Measurements from ENCODE around the gene UGT2A1. TPM values are rescaled to one million over a fixed set of nuclear protein-coding genes. Genes with fewer than 3 reads are reported as not detected.
"Not testable (repeated sequence)": the region's sequence is repeated elsewhere in the genome, so short reads cannot be mapped to it uniquely, and the experiment has no call there.

The UGT2A1 gene
- not detected in 2 replicates for total RNA-seq (2014; rRNA removed; shearing (Covaris generic); ENCODE audit: low replicate concordance)

- no peaks in the 10 kb centered on the region for H3K9me3 ChIP-seq
- no peak within 1 kb of the TSS for H3K4me3 ChIP-seq
- no peaks in the 10 kb centered on the region for H3K27me3 ChIP-seq
- H3K36me3 ChIP-seq: no peaks in the 10 kb centered on the region
- DNase-seq: no peak
Observed at GRCh38 chr4:69653147-69653546, at the start of gene UGT2A1. TSS of gene UGT2A1 (minus strand) at chr4:69653247. CDS start at chr4:69647644, 5,603 bp downstream.

- Histone ChIP-seq H3K9me3 (no peaks in the 10 kb centered on the region), H3K27me3 (no peaks in the 10 kb centered on the region), H3K36me3 (no peaks in the 10 kb centered on the region), H3K4me3 (no peak overlapping the region)
- DNase-seq: no peak
Observed at GRCh38 chr4:69702201-69702600, 49.2 kb upstream of the UGT2A1 start.

- Histone ChIP-seq H3K9me3 (no peaks in the 10 kb centered on the region), H3K27me3 (no peaks in the 10 kb centered on the region), H3K36me3 (no peaks in the 10 kb centered on the region), H3K4me3 (no peak overlapping the region)
- DNase-seq: no peak
Observed at GRCh38 chr4:69701696-69702095, 48.6 kb upstream of the UGT2A1 start.

- Histone ChIP-seq H3K27me3 (no peaks in the 10 kb centered on the region), H3K36me3 (no peaks in the 10 kb centered on the region), H3K4me3 (no peak overlapping the region), H3K9me3 (no peaks in the 10 kb centered on the region)
- no peak for DNase-seq
Observed at GRCh38 chr4:69697536-69698242, 44.6 kb upstream of the UGT2A1 start.

GRCh38 chr4:69689599-69689998 lies 36.6 kb upstream of the UGT2A1 start:
- Histone ChIP-seq H3K27me3 (peaks cover 5% of the 10 kb centered on the region; the same call in 1 of the 2 replicates), H3K9me3 (no peaks in the 10 kb centered on the region), H3K36me3 (no peaks in the 10 kb centered on the region), H3K4me3 (no peak overlapping the region)
- no peak for DNase-seq

- Histone ChIP-seq H3K27me3 (peaks cover 5% of the 10 kb centered on the region; the same call in 1 of the 2 replicates), H3K36me3 (no peaks in the 10 kb centered on the region), H3K9me3 (no peaks in the 10 kb centered on the region), H3K4me3 (no peak overlapping the region)
- no peak for DNase-seq
Observed at GRCh38 chr4:69684804-69685203, 31.8 kb upstream of the UGT2A1 start.

- no peak overlapping the region for H3K4me3 ChIP-seq
- no peaks in the 10 kb centered on the region for H3K36me3 ChIP-seq
- H3K27me3 ChIP-seq: no peaks in the 10 kb centered on the region
- no peaks in the 10 kb centered on the region for H3K9me3 ChIP-seq
- DNase-seq: no peak
Observed at GRCh38 chr4:69668680-69669079, 15.6 kb upstream of the UGT2A1 start.

GRCh38 chr4:69664009-69664408 lies 11.0 kb upstream of the UGT2A1 start:
- H3K9me3 ChIP-seq, H3K4me3 ChIP-seq, H3K36me3 ChIP-seq, H3K27me3 ChIP-seq, DNase-seq: not testable (repeated sequence)

- H3K27me3 ChIP-seq, H3K4me3 ChIP-seq, H3K9me3 ChIP-seq, DNase-seq, H3K36me3 ChIP-seq: not testable (repeated sequence)
Observed at GRCh38 chr4:69661130-69661803, 8.2 kb upstream of the UGT2A1 start.

GRCh38 chr4:69658133-69658532 lies 5.1 kb upstream of the UGT2A1 start:
- H3K36me3 ChIP-seq: no peaks in the 10 kb centered on the region
- no peaks in the 10 kb centered on the region for H3K9me3 ChIP-seq

GRCh38 chr4:69656653-69657158 lies 3.7 kb upstream of the UGT2A1 start:
- no peak overlapping the region for H3K4me3 ChIP-seq
- DNase-seq: no peak
- H3K27me3 ChIP-seq: no peaks in the 10 kb centered on the region
- no peaks in the 10 kb centered on the region for H3K36me3 ChIP-seq
- H3K9me3 ChIP-seq: no peaks in the 10 kb centered on the region

More at GRCh38 chr4:69658133-69658532, 5.1 kb upstream of the UGT2A1 start:
- no peak for DNase-seq
- Histone ChIP-seq H3K4me3 (no peak overlapping the region), H3K27me3 (no peaks in the 10 kb centered on the region)

- DNase-seq: no peak
- H3K4me3 ChIP-seq: no peak overlapping the region
Observed at GRCh38 chr4:69650872-69651271, 2.2 kb downstream of the UGT2A1 start.

GRCh38 chr4:69649629-69650028 lies 3.4 kb downstream of the UGT2A1 start:
- Histone ChIP-seq H3K36me3 (no peaks in the 10 kb centered on the region), H3K4me3 (no peak overlapping the region), H3K9me3 (no peaks in the 10 kb centered on the region), H3K27me3 (no peaks in the 10 kb centered on the region)
- DNase-seq: no peak

More at GRCh38 chr4:69650872-69651271, 2.2 kb downstream of the UGT2A1 start:
- H3K36me3 ChIP-seq: no peaks in the 10 kb centered on the region
- H3K9me3 ChIP-seq: no peaks in the 10 kb centered on the region
- H3K27me3 ChIP-seq: no peaks in the 10 kb centered on the region

- Histone ChIP-seq H3K27me3 (no peaks in the 10 kb centered on the region), H3K9me3 (no peaks in the 10 kb centered on the region), H3K36me3 (no peaks in the 10 kb centered on the region), H3K4me3 (no peak overlapping the region)
- DNase-seq: no peak
Observed at GRCh38 chr4:69649207-69649606, 3.8 kb downstream of the UGT2A1 start.

- no peaks in the 10 kb centered on the region for H3K36me3 ChIP-seq
- DNase-seq: no peak
- H3K4me3 ChIP-seq: no peak overlapping the region
- no peaks in the 10 kb centered on the region for H3K9me3 ChIP-seq
- no peaks in the 10 kb centered on the region; the same call in 1 of the 2 replicates for H3K27me3 ChIP-seq
Observed at GRCh38 chr4:69642961-69643360, 10.1 kb downstream of the UGT2A1 start.

- no peak overlapping the region for H3K4me3 ChIP-seq
- H3K36me3 ChIP-seq: no peaks in the 10 kb centered on the region
- no peaks in the 10 kb centered on the region; the same call in 1 of the 2 replicates for H3K27me3 ChIP-seq
- no peaks in the 10 kb centered on the region for H3K9me3 ChIP-seq
- no peak for DNase-seq
Observed at GRCh38 chr4:69640289-69640688, 12.8 kb downstream of the UGT2A1 start.

GRCh38 chr4:69639542-69639941 lies 13.5 kb downstream of the UGT2A1 start, which contains the start of gene UGT2A2:
TSS of gene UGT2A2 (minus strand) at chr4:69639642. CDS start at chr4:69639640, 2 bp downstream.
- Histone ChIP-seq H3K9me3 (no peaks in the 10 kb centered on the region), H3K4me3 (no peak within 1 kb of the TSS), H3K27me3 (no peaks in the 10 kb centered on the region; the same call in 1 of the 2 replicates), H3K36me3 (no peaks in the 10 kb centered on the region)
- no peak for DNase-seq

All from MG63 (cell line).